ENCODE results near the gene GRIK2. TPM values are rescaled to one million over a fixed set of nuclear protein-coding genes. Genes with fewer than 3 reads are reported as not detected.

Gene GRIK2
- total RNA-seq, 1 experiment from 2014 or later, result 0.29 TPM

DNA sequence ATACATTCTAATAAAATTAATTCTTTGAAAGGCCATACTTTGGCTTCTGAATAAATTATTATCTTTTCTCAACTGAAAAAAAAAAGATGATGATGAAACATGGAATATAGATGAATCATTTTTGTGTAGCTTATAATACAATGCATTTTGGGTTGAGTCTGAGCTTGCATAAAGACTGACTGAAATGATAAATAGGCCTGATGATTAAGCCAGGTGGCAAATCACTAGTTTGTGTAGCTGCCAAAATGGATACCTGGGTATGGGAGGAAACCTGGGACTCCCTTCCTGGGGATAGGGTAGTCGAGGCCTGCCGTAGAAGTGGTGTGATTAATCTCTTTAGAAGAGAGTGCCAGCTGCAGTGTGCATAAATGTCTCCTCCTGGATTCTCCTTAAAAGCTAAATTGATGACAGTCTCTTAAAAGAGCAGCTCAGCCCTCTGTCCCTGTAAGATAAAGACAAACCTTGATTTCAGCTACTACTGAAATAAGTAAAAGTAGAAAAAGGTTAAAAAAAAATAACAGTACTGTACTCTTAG is 275.1 kb downstream of the GRIK2 start:
- Mint-ChIP-seq H3K27ac (ENCODE audit: unreplicated experiment) (no peak overlapping the region), H3K4me1 (ENCODE audit: low read depth, unreplicated experiment) (no peaks in the 10 kb centered on the region), H3K9me3 (ENCODE audit: unreplicated experiment) (no peaks in the 10 kb centered on the region), H3K36me3 (ENCODE audit: insufficient read depth, unreplicated experiment) (no peaks in the 10 kb centered on the region), H3K4me3 (ENCODE audit: unreplicated experiment) (no peak overlapping the region), H3K27me3 (ENCODE audit: insufficient read depth, unreplicated experiment) (no peaks in the 10 kb centered on the region)
- CTCF ChIA-PET, result no interaction called here
- BruUV-seq (replicated peaks), result no TSS peak
- intact Hi-C loops (cut with micrococcal nuclease; ENCODE audit: unreplicated experiment), result no loop called here
- no peak overlapping the region for H3K4me3 ChIP-seq (ENCODE audit: low read depth, low read length)
- no peaks in the 10 kb centered on the region for H3K9me3 ChIP-seq
- POLR2A ChIA-PET, result no interaction called here
- H3K36me3 ChIP-seq (ENCODE audit: control insufficient read depth, insufficient read depth, low read length), result no peaks in the 10 kb centered on the region
- no peak for DNase-seq
- TF ChIP-seq, protein P1, sequence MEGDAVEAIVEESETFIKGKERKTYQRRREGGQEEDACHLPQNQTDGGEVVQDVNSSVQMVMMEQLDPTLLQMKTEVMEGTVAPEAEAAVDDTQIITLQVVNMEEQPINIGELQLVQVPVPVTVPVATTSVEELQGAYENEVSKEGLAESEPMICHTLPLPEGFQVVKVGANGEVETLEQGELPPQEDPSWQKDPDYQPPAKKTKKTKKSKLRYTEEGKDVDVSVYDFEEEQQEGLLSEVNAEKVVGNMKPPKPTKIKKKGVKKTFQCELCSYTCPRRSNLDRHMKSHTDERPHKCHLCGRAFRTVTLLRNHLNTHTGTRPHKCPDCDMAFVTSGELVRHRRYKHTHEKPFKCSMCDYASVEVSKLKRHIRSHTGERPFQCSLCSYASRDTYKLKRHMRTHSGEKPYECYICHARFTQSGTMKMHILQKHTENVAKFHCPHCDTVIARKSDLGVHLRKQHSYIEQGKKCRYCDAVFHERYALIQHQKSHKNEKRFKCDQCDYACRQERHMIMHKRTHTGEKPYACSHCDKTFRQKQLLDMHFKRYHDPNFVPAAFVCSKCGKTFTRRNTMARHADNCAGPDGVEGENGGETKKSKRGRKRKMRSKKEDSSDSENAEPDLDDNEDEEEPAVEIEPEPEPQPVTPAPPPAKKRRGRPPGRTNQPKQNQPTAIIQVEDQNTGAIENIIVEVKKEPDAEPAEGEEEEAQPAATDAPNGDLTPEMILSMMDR (IDR thresholded peaks at IDR 0.05; ENCODE audit: insufficient read depth in 1 of 2, low read depth in 1 of 2, low read length in 1 of 2, severe bottlenecking in 1 of 2, unreplicated experiment in 1 of 2), result no peak
- H3K4me1 ChIP-seq, result no peaks in the 10 kb centered on the region
- no peaks in the 10 kb centered on the region for H3K27me3 ChIP-seq (replicated peaks; ENCODE audit: control insufficient read depth, insufficient read depth, low read length)

DNA sequence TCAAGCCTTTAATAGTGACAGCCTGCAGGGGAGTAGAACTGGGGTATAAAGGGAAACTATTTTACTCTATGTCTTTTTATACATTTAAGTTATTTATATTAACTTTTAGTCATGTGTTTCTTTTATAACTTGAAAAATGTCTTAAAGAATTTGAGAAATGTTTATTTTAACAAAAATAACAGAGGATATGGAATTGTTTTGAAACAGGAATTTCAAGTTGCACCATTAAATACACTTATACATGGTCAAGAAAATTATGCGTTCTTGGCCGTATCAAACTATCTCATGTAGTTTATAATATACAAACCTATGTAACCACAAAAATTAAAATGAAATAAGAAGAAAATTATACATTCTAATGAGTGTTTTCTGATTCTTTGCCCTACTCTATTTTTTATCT is 282.7 kb downstream of the GRIK2 start:
- no peak overlapping the region for H3K4me3 ChIP-seq (ENCODE audit: low read depth, low read length)
- TF ChIP-seq, protein P1 (IDR thresholded peaks at IDR 0.05; ENCODE audit: insufficient read depth in 1 of 2, low read depth in 1 of 2, low read length in 1 of 2, severe bottlenecking in 1 of 2, unreplicated experiment in 1 of 2), result no peak
- Mint-ChIP-seq H3K4me3 (ENCODE audit: unreplicated experiment) (no peak overlapping the region), H3K27ac (ENCODE audit: unreplicated experiment) (no peak overlapping the region), H3K9me3 (ENCODE audit: unreplicated experiment) (no peaks in the 10 kb centered on the region), H3K27me3 (ENCODE audit: insufficient read depth, unreplicated experiment) (no peaks in the 10 kb centered on the region), H3K36me3 (ENCODE audit: insufficient read depth, unreplicated experiment) (no peaks in the 10 kb centered on the region), H3K4me1 (ENCODE audit: low read depth, unreplicated experiment) (no peaks in the 10 kb centered on the region)
- ChIA-PET CTCF (no interaction called here), POLR2A (no interaction called here)
- no peaks in the 10 kb centered on the region for H3K4me1 ChIP-seq
- intact Hi-C loops (cut with micrococcal nuclease; ENCODE audit: unreplicated experiment), result no loop called here
- no peaks in the 10 kb centered on the region for H3K9me3 ChIP-seq
- no peak for DNase-seq
- no peaks in the 10 kb centered on the region for H3K27me3 ChIP-seq (replicated peaks; ENCODE audit: control insufficient read depth, insufficient read depth, low read length)
- BruUV-seq (replicated peaks), result no TSS peak
- no peaks in the 10 kb centered on the region for H3K36me3 ChIP-seq (ENCODE audit: control insufficient read depth, insufficient read depth, low read length)

DNA sequence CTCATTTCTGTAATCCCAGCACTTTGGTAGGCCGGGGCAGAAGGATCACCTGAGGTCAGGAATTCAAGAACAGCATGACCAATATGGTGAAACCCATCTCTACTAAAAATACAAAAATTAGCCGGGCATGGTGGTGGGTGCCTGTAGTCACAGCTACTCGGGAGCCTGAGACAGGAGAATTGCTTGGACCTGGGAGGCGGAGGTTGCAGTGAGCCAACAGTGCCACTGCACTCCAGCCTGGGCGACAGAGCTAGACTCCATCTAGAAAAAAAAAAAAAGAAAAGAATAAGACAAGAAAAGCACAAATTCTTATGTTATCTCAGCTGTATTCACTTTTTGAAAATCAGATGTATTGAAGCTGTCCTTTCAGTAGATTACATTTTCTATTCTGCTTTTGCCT is 289.4 kb downstream of the GRIK2 start:
- Mint-ChIP-seq H3K4me1 (ENCODE audit: low read depth, unreplicated experiment) (no peaks in the 10 kb centered on the region), H3K27me3 (ENCODE audit: insufficient read depth, unreplicated experiment) (no peaks in the 10 kb centered on the region), H3K27ac (ENCODE audit: unreplicated experiment) (no peak overlapping the region), H3K4me3 (ENCODE audit: unreplicated experiment) (no peak overlapping the region), H3K36me3 (ENCODE audit: insufficient read depth, unreplicated experiment) (no peaks in the 10 kb centered on the region), H3K9me3 (ENCODE audit: unreplicated experiment) (no peaks in the 10 kb centered on the region)
- Histone ChIP-seq H3K27me3 (replicated peaks; ENCODE audit: control insufficient read depth, insufficient read depth, low read length) (no peaks in the 10 kb centered on the region), H3K4me1 (no peaks in the 10 kb centered on the region), H3K4me3 (ENCODE audit: low read depth, low read length) (no peak overlapping the region), H3K9me3 (no peaks in the 10 kb centered on the region), H3K36me3 (ENCODE audit: control insufficient read depth, insufficient read depth, low read length) (no peaks in the 10 kb centered on the region)
- no TSS peak for BruUV-seq (replicated peaks)
- ChIA-PET POLR2A (no interaction called here), CTCF (no interaction called here)
- DNase-seq, result no peak
- TF ChIP-seq, protein P1 (IDR thresholded peaks at IDR 0.05; ENCODE audit: insufficient read depth in 1 of 2, low read depth in 1 of 2, low read length in 1 of 2, severe bottlenecking in 1 of 2, unreplicated experiment in 1 of 2), result no peak
- intact Hi-C loops (cut with micrococcal nuclease; ENCODE audit: unreplicated experiment), result no loop called here
